OCI-LY1 (cell line): Measurements from ENCODE around the gene ZNF26.

Source experiments
- EZH2 ChIP-seq: fragments of 200-600 bp; sonication (generic), shearing (Covaris generic); IDR thresholded peaks from 2 replicates; pipeline ENCODE4 v1.8.0; 2017; ENCODE audit warnings: borderline replicate concordance, mixed run types, mild to moderate bottlenecking, antibody characterized with exemption, low read length, moderate library complexity, mixed read lengths
- TF ChIP-seq, protein P1 (sequence below): fragments of 200-600 bp; sonication (generic), shearing (Covaris generic); IDR thresholded peaks from 2 replicates; pipeline ENCODE4 v1.5.1; 2017; ENCODE audit warnings: mild to moderate bottlenecking, antibody characterized with exemption, low read length, moderate library complexity, mixed read lengths

DNA sequence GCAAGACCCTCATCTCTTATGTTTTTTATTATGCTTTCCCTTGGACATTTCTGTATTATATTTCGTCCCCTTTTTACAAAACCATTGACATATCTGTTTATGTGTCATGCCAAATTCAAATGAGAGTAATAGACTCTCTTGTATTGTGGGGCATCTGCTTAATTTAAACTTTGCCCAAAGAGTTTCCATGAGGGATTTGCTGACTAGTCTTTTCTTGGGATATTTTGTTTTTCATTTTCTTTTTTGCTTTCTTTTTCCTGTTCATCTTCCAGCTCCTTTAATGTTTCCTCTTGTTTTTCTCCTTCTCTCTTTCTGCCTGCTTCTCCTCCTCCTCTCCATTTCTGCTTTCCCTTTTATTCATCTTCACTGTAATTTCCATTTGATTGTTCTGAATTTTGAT, 13.8 kb upstream of the ZNF26 start:
- TF ChIP-seq, protein P1, sequence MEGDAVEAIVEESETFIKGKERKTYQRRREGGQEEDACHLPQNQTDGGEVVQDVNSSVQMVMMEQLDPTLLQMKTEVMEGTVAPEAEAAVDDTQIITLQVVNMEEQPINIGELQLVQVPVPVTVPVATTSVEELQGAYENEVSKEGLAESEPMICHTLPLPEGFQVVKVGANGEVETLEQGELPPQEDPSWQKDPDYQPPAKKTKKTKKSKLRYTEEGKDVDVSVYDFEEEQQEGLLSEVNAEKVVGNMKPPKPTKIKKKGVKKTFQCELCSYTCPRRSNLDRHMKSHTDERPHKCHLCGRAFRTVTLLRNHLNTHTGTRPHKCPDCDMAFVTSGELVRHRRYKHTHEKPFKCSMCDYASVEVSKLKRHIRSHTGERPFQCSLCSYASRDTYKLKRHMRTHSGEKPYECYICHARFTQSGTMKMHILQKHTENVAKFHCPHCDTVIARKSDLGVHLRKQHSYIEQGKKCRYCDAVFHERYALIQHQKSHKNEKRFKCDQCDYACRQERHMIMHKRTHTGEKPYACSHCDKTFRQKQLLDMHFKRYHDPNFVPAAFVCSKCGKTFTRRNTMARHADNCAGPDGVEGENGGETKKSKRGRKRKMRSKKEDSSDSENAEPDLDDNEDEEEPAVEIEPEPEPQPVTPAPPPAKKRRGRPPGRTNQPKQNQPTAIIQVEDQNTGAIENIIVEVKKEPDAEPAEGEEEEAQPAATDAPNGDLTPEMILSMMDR, result no peak
- TF ChIP-seq EZH2, result no peak
